Nephron (organoid): Measurements from ENCODE around the gene ICA1.

ENCODE experiments used
- H3K27ac Mint-ChIP-seq, 3 experiments: 2 replicates each; pipeline ENCODE4 v1.8.0; 2020; ENCODE audit warnings: mixed read lengths in 3 of 3, mild to moderate bottlenecking in 2 of 3, moderate library complexity in 1 of 3
- H3K27me3 Mint-ChIP-seq: 2 replicates; pipeline ENCODE4 v1.8.0; 2021; ENCODE audit warnings: low read depth, mild to moderate bottlenecking, moderate library complexity, mixed read lengths
- H3K36me3 Mint-ChIP-seq: 2 replicates; pipeline ENCODE4 v1.8.0; 2020; ENCODE audit warnings: low read depth, mixed read lengths
- H3K4me1 Mint-ChIP-seq: 2 replicates; pipeline ENCODE4 v1.8.0; 2020; ENCODE audit warnings: mixed read lengths
- H3K4me3 Mint-ChIP-seq, 3 experiments: 2 replicates each; pipeline ENCODE4 v1.8.0; 2020; ENCODE audit warnings: mild to moderate bottlenecking in 3 of 3, mixed read lengths in 3 of 3, moderate library complexity in 2 of 3
- H3K9me3 Mint-ChIP-seq: 2 replicates; pipeline ENCODE4 v1.8.0; 2020; ENCODE audit warnings: mixed read lengths
- CTCF ChIP-seq, 3 experiments: fragments of 200-600 bp; sonication (generic); IDR thresholded peaks; one replicate each; pipeline ENCODE4 v1.5.0; 2021; ENCODE audit warnings: antibody characterized with exemption in 3 of 3; ENCODE audit not compliant: unreplicated experiment in 3 of 3

ICA1 gene

GRCh38 chr7:8227261-8227660 lies 34.7 kb downstream of the ICA1 start:
- Mint-ChIP-seq H3K4me1 (no peaks in the 10 kb centered on the region), H3K4me3 (no peak overlapping the region), H3K27me3 (no peaks in the 10 kb centered on the region), H3K9me3 (no peaks in the 10 kb centered on the region), H3K27ac (no peak overlapping the region), H3K36me3 (no peaks in the 10 kb centered on the region)
- TF ChIP-seq CTCF (IDR thresholded peaks at IDR 0.05; ENCODE audit: unreplicated experiment in 3 of 3), result no peak

- H3K27me3 Mint-ChIP-seq, result no peaks in the 10 kb centered on the region
- no peak overlapping the region for H3K27ac Mint-ChIP-seq
- H3K4me3 Mint-ChIP-seq, result no peak overlapping the region
- no peaks in the 10 kb centered on the region for H3K9me3 Mint-ChIP-seq
- no peaks in the 10 kb centered on the region for H3K36me3 Mint-ChIP-seq
- no peak for TF ChIP-seq CTCF (IDR thresholded peaks at IDR 0.05; ENCODE audit: unreplicated experiment in 3 of 3)
- H3K4me1 Mint-ChIP-seq, result no peaks in the 10 kb centered on the region
Observed at GRCh38 chr7:8226501-8226900, 35.5 kb downstream of the ICA1 start.

GRCh38 chr7:8221567-8221966 lies 40.4 kb downstream of the ICA1 start:
- Mint-ChIP-seq H3K27ac (no peak overlapping the region), H3K9me3 (no peaks in the 10 kb centered on the region), H3K4me1 (peaks cover 3% of the 10 kb centered on the region), H3K4me3 (no peak overlapping the region), H3K36me3 (no peaks in the 10 kb centered on the region), H3K27me3 (no peaks in the 10 kb centered on the region)
- TF ChIP-seq CTCF (IDR thresholded peaks at IDR 0.05; ENCODE audit: unreplicated experiment in 3 of 3), result no peak

- Mint-ChIP-seq H3K36me3 (no peaks in the 10 kb centered on the region), H3K27me3 (no peaks in the 10 kb centered on the region), H3K4me1 (peaks cover 3% of the 10 kb centered on the region), H3K4me3 (no peak overlapping the region), H3K9me3 (no peaks in the 10 kb centered on the region), H3K27ac (no peak overlapping the region)
- no peak for TF ChIP-seq CTCF (IDR thresholded peaks at IDR 0.05; ENCODE audit: unreplicated experiment in 3 of 3)
Observed at GRCh38 chr7:8221101-8221495, 40.9 kb downstream of the ICA1 start.

- Mint-ChIP-seq H3K4me3 (no peak overlapping the region), H3K4me1 (peaks cover 3% of the 10 kb centered on the region), H3K27ac (no peak overlapping the region), H3K27me3 (no peaks in the 10 kb centered on the region), H3K36me3 (no peaks in the 10 kb centered on the region), H3K9me3 (no peaks in the 10 kb centered on the region)
- no peak for TF ChIP-seq CTCF (IDR thresholded peaks at IDR 0.05; ENCODE audit: unreplicated experiment in 3 of 3)
Observed at GRCh38 chr7:8220376-8221100, 41.4 kb downstream of the ICA1 start.
